PC-9 (cell line): ENCODE results near the gene SPTB.

Source experiments
- EZH2 ChIP-seq: fragments of 200-600 bp; sonication (generic); IDR thresholded peaks from 2 replicates; pipeline ENCODE4 v1.8.0; 2017; ENCODE audit warnings: antibody characterized with exemption, low read depth
- TF ChIP-seq, protein P1 (sequence below): fragments of 200-600 bp; sonication (generic); conservative IDR thresholded peaks from 2 replicates; pipeline ENCODE4 v1.6.1; 2017; ENCODE audit warnings: mixed run types, antibody characterized with exemption, mild to moderate bottlenecking, moderate library complexity

GRCh38 chr14:64844969-64845536 lies 34.7 kb downstream of the SPTB start:
- TF ChIP-seq, protein P1, sequence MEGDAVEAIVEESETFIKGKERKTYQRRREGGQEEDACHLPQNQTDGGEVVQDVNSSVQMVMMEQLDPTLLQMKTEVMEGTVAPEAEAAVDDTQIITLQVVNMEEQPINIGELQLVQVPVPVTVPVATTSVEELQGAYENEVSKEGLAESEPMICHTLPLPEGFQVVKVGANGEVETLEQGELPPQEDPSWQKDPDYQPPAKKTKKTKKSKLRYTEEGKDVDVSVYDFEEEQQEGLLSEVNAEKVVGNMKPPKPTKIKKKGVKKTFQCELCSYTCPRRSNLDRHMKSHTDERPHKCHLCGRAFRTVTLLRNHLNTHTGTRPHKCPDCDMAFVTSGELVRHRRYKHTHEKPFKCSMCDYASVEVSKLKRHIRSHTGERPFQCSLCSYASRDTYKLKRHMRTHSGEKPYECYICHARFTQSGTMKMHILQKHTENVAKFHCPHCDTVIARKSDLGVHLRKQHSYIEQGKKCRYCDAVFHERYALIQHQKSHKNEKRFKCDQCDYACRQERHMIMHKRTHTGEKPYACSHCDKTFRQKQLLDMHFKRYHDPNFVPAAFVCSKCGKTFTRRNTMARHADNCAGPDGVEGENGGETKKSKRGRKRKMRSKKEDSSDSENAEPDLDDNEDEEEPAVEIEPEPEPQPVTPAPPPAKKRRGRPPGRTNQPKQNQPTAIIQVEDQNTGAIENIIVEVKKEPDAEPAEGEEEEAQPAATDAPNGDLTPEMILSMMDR = no peak
- TF ChIP-seq EZH2 = no peak
